HG03342 (cell line): ENCODE measurements around the gene KRTAP20-1.

Experiments used
- ATAC-seq: cut with Tn5 transposase; IDR thresholded peaks from one replicate; pipeline ENCODE4 v1.9.1; 2021; ENCODE audit warnings: mild to moderate bottlenecking, moderate library complexity; ENCODE audit not compliant: unreplicated experiment

KRTAP20-1 gene

GRCh38 chr21:30642564-30642963 is 26.3 kb downstream of the KRTAP20-1 start, which contains the start of gene KRTAP20-3:
KRTAP20-3 (plus strand) TSS chr21:30642864.
- ATAC-seq = no peak

GRCh38 chr21:30646904-30647414 is 30.7 kb downstream of the KRTAP20-1 start:
- no peak for ATAC-seq

DNA sequence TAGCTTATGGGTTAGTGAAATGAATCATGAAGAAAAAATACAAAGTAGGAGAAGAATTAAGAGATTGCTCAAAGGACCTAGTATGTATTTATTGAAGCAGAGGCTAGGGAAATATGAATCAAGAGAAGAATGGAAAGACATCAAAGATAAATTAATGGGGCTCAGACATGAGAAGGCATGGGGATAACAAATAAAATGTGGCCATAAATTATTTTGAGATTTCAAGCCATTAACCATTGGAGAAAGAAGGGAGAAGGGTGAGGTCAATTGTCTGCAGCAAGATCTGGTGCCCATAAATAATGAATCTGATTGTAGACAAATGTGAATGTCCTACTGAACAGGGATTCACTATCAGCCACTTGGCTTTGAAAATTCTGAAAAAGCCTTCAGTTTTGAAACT is 36.7 kb downstream of the KRTAP20-1 start:
- no peak for ATAC-seq
